Measurements from ENCODE around the gene POMT1. TPM values are rescaled to one million over a fixed set of nuclear protein-coding genes. Genes with fewer than 3 reads are reported as not detected.

Gene POMT1
- total RNA-seq, 2 experiments from 2014 or later = 30.9 to 32.7 TPM

DNA sequence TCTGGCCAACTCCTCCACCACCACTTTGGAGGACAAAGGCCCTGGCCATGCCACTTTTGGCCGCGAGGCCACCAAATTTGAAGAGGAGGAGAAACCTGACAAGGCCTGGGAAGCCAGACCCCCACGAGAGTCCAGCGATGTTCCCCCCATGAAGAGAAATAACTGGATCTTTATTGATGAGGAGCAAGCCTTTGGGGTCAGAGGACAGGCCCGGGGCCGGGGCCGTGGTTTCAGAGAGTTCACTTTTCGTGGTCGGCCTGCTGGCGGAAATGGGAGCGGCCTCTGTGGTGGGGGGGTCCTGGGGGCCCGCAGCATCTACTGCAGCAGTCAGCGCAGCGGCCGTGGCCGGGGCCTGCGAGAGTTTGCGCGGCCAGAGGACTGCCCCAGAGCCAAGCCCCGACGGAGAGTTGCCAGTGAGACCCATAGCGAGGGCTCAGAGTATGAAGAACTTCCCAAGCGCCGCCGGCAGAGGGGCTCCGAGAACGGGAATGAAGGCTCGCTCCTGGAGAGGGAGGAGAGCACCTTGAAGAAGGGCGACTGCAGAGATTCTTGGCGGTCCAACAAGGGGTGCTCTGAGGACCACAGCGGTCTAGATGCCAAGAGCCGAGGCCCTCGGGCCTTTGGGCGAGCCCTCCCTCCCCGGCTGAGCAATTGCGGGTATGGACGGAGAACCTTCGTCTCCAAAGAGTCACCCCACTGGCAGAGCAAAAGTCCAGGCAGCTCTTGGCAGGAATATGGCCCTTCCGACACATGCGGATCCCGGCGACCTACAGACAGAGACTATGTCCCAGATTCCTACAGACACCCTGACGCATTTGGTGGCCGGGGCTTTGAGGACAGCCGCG is 27.4 kb upstream of the POMT1 start:
- ChIA-PET CTCF (interaction anchor here (1.4 to 1.8 kb wide), 3 partner anchors 10 to 117 kb away, joined by 3 to 5 read pairs (median 3); no protein-coding TSS in a partner anchor), POLR2A (no interaction called here)

GRCh38 chr9:131475956-131476776 is 26.6 kb upstream of the POMT1 start:
- ChIA-PET CTCF (interaction anchor here (0.8 to 1.8 kb wide), 3 partner anchors 9 to 126 kb away, joined by 3 to 5 read pairs (median 4); no protein-coding TSS in a partner anchor), POLR2A (no interaction called here)

DNA sequence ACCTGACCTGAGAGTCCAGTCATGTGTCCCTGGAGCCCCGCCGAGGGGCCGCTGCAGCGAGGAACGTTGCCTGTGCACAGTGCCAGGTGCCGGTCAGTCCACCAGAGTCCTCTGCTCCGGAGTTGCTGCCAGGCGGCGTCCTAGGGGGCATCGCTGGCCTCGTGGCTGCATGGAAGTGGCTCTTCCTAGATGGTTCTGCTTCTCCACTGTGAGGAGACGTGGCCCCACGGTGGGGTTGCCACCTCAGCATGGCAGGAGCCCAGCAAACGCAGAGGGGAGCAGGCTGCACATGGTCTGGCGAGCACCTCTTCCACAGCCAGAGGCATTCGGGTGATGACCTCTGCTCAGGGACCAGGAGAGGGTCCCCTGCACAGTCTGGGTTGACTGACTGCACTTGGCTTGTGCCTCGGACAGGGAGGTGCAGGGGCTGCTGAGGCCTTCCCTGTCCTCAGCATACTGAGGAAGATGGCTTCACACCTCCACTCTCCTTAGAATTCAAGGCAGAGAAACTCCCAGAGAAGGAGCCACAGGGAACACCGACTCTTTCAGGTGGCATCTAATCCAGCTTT is 25.9 kb upstream of the POMT1 start:
- CTCF ChIA-PET = interaction anchor here (0.8 to 1.8 kb wide), 4 partner anchors 8 to 127 kb away, joined by 3 to 14 read pairs (median 4); no protein-coding TSS in a partner anchor
- POLR2A ChIA-PET = no interaction called here

DNA sequence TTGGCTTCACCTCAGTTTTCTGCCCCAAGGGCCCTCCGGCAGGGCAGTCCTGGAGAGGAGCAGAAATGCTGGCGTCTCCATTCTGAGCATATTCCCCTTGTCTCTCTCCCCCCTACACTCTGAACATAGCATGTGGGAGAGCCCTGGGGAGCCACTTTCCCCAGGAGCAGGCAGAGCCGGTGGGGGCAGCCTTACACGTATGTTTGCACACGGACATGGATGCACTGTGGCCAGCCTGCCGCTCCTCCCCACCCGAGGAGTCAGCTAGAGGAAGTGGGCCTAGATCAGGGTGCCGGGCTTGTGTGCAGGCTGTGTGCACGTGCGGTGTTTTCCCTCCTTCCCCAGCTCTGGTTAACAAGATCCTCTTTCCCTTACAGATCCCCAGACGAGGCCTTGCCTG is 25.4 kb upstream of the POMT1 start:
- ChIA-PET POLR2A (no interaction called here), CTCF (interaction anchor here (0.8 to 1.7 kb wide), 7 partner anchors 7 to 150 kb away, joined by 3 to 14 read pairs (median 4); no protein-coding TSS in a partner anchor)

DNA sequence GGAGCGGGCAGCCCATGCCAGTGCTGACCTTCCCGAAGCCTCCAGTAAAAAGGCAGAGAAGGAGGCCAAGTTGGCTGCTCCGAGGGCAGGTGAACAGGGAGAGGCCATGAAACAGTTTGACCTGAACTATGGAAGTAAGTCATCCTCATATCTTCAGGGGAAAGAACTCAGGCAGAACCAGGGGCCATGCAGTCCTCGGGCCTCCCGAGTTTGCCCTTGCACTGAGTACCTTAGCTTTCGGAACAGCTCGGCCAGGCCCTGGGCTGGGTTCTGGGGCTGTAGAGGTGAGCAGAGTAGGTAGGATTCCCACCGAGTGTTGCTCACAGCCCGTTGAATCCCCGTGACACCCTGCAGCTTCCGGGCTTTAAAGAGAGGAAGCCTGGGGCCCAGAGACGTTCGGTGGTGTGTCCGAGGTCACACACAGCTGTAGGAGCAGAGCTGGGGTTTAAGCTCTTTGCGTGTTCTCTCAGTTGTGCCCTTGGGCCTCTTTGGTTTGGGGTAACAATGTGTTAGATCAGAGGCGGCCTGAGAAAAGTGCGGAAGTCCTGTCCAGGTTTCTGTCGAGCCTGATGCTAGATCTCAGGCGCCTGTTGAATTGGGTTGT is 24.8 kb upstream of the POMT1 start:
- ChIA-PET CTCF (interaction anchor here (0.8 to 1.5 kb wide), 6 partner anchors 8 to 150 kb away, joined by 3 to 14 read pairs (median 4); no protein-coding TSS in a partner anchor), POLR2A (no interaction called here)

DNA sequence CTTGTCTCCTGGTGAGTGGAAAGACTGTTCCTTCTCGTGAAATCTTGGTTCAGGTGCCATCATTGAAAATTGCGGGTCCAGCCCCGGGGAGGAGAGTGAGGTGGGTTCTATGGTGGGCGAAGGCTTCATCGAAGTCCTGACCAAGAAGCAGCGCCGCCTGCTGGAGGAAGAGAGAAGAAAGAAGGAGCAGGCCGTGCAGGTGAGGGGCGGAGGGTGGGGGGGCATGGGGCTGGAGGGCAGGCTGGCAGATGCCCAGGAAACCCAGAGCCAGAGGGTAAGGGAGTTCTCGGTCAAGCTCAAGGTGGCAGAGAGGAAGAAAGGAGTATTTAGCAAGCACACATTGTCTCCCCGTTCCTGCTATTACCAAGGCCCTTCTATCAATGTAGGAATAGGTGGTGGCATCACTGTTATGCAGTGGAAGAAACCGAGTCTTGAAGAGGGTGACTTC is 24.3 kb upstream of the POMT1 start:
- CTCF ChIA-PET = interaction anchor here (0.8 to 1.5 kb wide), 5 partner anchors 13 to 151 kb away, joined by 3 to 14 read pairs (median 4); no protein-coding TSS in a partner anchor
- POLR2A ChIA-PET = no interaction called here

DNA sequence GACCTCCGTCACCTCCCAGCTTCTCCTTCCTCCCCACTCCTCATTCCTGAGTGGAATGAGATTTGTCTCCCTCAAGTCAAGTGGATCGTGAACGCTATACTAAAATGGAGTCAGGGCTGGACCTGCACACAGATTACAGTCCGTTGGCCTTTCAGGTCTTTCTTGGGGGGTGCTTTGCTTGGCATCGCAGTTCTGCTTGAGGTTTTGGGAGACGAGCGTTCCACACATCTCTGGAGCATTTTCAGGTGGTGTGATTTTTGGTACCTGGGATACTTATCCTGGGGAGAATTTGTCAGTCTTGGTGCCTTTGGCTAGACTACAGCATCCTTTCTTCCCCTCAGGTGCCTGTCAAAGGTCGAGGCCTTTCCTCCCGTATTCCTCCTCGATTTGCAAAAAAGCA is 23.8 kb upstream of the POMT1 start:
- ChIA-PET POLR2A (interaction anchor here (0.6 kb wide), 1 partner anchor 1881 kb away, joined by 3 read pairs; no protein-coding TSS in a partner anchor), CTCF (interaction anchor here (1.5 kb wide), 1 partner anchor 22 kb away, joined by 4 read pairs; no protein-coding TSS in a partner anchor)

GRCh38 chr9:131480258-131480657 is 22.5 kb upstream of the POMT1 start:
- ChIA-PET POLR2A (no interaction called here), CTCF (interaction anchor here (0.7 to 1.9 kb wide), 5 partner anchors 21 to 226 kb away, joined by 3 to 7 read pairs (median 4); no protein-coding TSS in a partner anchor)

- ChIA-PET CTCF (interaction anchor here (0.8 to 1.9 kb wide), 4 partner anchors 75 to 274 kb away, joined by 3 to 7 read pairs (median 4); no protein-coding TSS in a partner anchor), POLR2A (no interaction called here)
These were observed 21.0 kb upstream of the POMT1 start for GRCh38 chr9:131481441-131482342.

GRCh38 chr9:131482343-131483006 is 20.2 kb upstream of the POMT1 start:
- CTCF ChIA-PET = interaction anchor here (1.8 kb wide), 1 partner anchor 75 kb away, joined by 7 read pairs; no protein-coding TSS in a partner anchor
- POLR2A ChIA-PET = no interaction called here

- CTCF ChIA-PET = no interaction called here
- POLR2A ChIA-PET = no interaction called here
These were observed 19.2 kb upstream of the POMT1 start for GRCh38 chr9:131483319-131484050.

GRCh38 chr9:131484051-131484445 is 18.7 kb upstream of the POMT1 start:
- ChIA-PET POLR2A (no interaction called here), CTCF (interaction anchor here (1.3 kb wide), 1 partner anchor 8 kb away, joined by 5 read pairs; no protein-coding TSS in a partner anchor)

DNA sequence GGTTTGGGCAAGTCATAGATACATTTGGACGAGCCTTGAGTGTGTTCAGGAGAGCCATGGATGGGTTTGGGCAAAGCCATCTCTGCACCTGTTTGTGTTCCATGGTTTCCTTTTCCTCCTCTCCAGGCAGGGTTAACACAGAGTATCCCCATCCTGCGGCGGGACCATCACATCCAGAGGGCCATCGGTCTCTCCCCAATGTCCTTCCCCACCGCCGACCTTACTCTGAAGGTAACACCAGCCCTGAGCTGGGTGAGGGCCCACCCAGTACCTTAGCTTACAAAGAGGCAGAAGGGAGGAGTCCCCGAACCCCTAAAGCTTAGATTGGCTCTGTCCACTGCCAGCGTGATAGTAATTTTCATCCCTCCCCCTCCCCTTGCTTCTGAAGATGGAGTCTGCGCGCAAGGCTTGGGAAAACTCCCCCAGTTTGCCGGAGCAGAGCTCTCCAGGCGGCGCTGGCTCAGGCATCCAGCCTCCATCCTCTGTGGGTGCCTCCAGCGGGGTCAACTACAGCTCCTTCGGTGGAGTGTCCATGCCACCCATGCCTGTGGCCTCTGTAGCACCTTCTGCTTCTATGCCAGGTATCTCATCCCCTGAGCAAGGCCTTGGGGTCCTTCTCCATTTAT is 18.0 kb upstream of the POMT1 start:
- POLR2A ChIA-PET = no interaction called here

GRCh38 chr9:131485206-131485605 is 17.5 kb upstream of the POMT1 start:
- POLR2A ChIA-PET = no interaction called here

More for the DNA sequence above, 18.0 kb upstream of the POMT1 start:
- CTCF ChIA-PET = interaction anchor here (1.3 kb wide), 1 partner anchor 9 kb away, joined by 5 read pairs; no protein-coding TSS in a partner anchor

GRCh38 chr9:131485728-131486422 is 16.8 kb upstream of the POMT1 start:
- ChIA-PET CTCF (no interaction called here), POLR2A (no interaction called here)

More at GRCh38 chr9:131485206-131485605, 17.5 kb upstream of the POMT1 start:
- CTCF ChIA-PET = interaction anchor here (1.3 kb wide), 1 partner anchor 9 kb away, joined by 5 read pairs; no protein-coding TSS in a partner anchor

DNA sequence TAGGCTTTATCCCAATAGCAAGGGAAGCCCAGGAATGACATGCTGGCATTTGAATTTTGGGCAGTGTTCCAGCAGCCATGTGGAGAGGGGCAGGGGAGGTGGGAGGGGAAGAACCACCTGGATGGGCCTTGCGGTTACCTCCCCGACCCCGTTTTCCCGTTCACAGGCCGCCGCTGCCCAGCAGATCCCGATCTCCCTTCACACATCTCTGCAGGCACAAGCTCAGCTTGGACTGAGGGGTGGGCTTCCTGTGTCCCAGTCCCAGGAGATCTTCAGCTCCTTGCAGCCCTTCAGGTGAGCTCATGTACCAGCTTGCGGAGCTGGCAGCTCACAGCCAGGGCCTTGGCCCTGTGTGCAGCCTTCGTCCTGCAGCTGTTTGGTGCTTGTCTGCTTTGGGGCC is 15.7 kb upstream of the POMT1 start:
- ChIA-PET CTCF (no interaction called here), POLR2A (no interaction called here)

All from activated CD8-positive, alpha-beta memory T cell treated with anti-CD3 and anti-CD28 coated beads for 36 hours (primary cell).